ENCODE results near the gene THOC6.
"Not testable (repeated sequence)": the region's sequence is repeated elsewhere in the genome, so short reads cannot be mapped to it uniquely, and the experiment has no call there.

THOC6 gene

DNA sequence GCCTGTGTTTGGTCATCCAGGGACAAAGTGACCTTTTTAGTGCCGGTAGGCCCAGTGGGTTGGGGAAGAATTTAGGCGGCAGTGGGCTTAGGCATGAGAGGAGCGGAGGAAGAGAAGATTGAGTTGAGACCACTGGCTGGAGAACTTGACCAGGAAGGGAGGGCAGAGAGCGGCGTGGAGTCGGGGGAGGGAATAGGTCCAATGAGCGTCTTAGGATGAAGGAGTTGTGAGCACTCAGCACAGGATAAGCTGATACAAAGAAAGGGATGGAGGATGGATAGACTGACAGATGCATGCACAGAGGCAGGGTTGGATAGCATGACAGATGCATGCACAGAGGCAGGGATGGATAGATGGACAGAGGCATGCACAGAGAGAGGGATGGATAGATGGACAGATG lies 49.6 kb downstream of the THOC6 start:
- Histone ChIP-seq H3K9me3 (ENCODE audit: low read length) (no peaks in the 10 kb centered on the region), H3K27me3 (ENCODE audit: insufficient read depth, low read length) (peaks cover 15% of the 10 kb centered on the region), H3K4me1 (ENCODE audit: insufficient read depth, low read length) (no peaks in the 10 kb centered on the region), H2AFZ (ENCODE audit: low read depth, low read length) (no peak overlapping the region), H3K36me3 (ENCODE audit: insufficient read depth, low read length) (no peaks in the 10 kb centered on the region), H3K4me3 (ENCODE audit: low read length) (no peak overlapping the region)

DNA sequence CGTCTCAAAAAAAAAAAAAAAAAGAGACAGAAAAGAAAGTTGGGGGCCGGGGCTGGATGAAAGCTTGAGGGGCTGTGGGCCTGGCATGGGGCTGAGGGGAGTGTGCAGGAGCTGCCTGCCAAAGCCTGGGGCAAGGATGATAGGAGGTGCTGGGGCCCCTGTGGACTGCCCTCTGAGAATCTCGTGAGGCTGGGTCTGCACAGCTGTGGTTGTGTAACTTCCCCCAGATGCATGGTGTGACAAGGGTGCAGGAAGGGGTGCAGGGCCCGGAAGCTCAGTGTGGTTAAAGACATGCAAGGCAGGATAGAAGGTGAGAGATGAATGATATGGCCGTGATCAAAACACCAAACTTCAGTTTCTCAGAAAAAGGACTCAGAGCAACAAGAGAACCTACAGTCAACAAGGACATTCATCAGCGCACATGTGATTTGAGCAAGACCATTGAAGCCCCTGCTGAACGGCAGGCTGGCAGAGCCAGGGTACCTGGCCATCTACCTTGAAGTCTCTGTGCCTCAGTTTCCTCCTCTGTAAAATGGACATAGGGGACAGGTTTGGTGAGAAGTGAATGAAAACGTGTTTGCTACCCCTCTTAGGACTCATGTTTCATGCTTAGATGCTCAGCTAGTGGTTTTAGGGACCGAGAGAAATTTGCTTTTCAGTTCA lies 51.2 kb downstream of the THOC6 start:
- H3K4me3 ChIP-seq (ENCODE audit: low read length) = no peak overlapping the region
- no peaks in the 10 kb centered on the region for H3K36me3 ChIP-seq (ENCODE audit: insufficient read depth, low read length)
- H3K9me3 ChIP-seq (ENCODE audit: low read length) = no peaks in the 10 kb centered on the region
- peaks cover 13% of the 10 kb centered on the region for H3K27me3 ChIP-seq (ENCODE audit: insufficient read depth, low read length)
- H2AFZ ChIP-seq (ENCODE audit: low read depth, low read length) = no peak overlapping the region
- H3K4me1 ChIP-seq (ENCODE audit: insufficient read depth, low read length) = no peaks in the 10 kb centered on the region

DNA sequence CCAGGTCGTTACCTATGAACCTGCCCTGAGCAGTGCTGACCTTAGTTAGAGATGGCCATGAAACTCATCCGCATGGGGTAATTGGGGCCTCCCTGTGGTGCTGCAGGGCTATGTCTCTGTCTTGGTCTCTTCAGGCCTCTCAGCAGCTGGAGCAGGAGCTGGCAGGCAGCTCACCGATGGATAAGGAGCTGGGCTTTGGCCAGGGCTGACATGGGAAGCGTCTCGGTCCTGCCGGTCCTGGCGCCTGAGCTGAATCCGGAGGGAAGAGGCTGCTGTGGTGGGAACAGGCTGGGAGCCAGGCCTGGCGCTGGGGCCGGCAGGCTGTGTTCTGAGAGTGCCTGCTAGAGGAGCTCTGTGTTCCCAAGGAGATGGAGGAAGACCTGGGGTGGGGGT lies 51.7 kb downstream of the THOC6 start:
- Histone ChIP-seq H3K9me3 (ENCODE audit: low read length) (no peaks in the 10 kb centered on the region), H3K4me3 (ENCODE audit: low read length) (no peak overlapping the region), H3K4me1 (ENCODE audit: insufficient read depth, low read length) (no peaks in the 10 kb centered on the region), H3K27me3 (ENCODE audit: insufficient read depth, low read length) (peaks cover 13% of the 10 kb centered on the region), H3K36me3 (ENCODE audit: insufficient read depth, low read length) (no peaks in the 10 kb centered on the region), H2AFZ (ENCODE audit: low read depth, low read length) (no peak overlapping the region)

DNA sequence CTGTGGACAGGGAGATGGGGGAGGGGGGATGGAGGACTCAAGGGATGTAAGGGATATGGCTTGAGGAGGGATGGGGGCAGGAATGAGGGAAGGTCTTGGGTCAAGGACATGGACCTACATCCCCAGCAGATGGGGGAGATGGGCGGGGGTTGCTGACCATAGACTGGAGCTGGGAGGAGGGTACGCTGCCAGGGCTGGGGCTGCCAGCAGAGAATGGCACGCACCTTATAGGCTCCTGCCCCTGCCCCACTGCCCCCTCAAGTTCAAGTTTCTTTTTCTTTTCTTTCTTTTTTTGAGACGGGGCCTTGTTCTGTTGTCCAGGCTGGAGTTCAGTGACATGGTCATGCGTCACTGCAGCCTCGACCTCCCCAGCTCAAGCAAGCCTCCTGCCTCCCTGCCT lies 52.1 kb downstream of the THOC6 start:
- H3K4me3 ChIP-seq (ENCODE audit: low read length); H3K9me3 ChIP-seq (ENCODE audit: low read length); H3K36me3 ChIP-seq (ENCODE audit: insufficient read depth, low read length); H2AFZ ChIP-seq (ENCODE audit: low read depth, low read length); H3K4me1 ChIP-seq (ENCODE audit: insufficient read depth, low read length): not testable (repeated sequence)
- H3K27me3 ChIP-seq (ENCODE audit: insufficient read depth, low read length) = peaks cover 11% of the 10 kb centered on the region

DNA sequence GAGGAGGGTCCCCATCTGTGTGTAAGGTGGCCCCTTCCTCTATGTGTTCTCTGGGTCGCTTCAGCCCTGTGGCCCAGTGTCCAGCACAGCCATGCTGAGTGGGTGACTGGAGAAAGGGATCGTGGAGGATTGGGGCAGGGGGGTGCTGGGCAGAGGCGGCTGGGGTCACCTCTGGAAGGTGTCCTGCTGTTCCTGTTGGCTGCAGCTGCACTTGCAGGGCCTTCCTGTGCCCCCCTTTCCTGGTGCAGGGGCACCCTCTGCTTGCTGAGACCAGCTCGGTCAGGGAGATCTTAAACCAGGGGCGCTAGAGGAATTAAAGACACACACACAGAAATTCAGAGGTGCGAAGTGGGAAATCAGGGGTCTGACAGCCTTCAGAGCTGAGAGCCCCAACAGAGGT lies 52.7 kb downstream of the THOC6 start:
- Histone ChIP-seq H3K27me3 (ENCODE audit: insufficient read depth, low read length) (peaks cover 13% of the 10 kb centered on the region), H3K4me3 (ENCODE audit: low read length) (no peak overlapping the region), H2AFZ (ENCODE audit: low read depth, low read length) (no peak overlapping the region), H3K36me3 (ENCODE audit: insufficient read depth, low read length) (no peaks in the 10 kb centered on the region), H3K9me3 (ENCODE audit: low read length) (no peaks in the 10 kb centered on the region), H3K4me1 (ENCODE audit: insufficient read depth, low read length) (no peaks in the 10 kb centered on the region)
